Middle frontal gyrus (tissue), 1 donor: ENCODE measurements around the gene ANO10.

Experiments
- DNase-seq: peaks from one replicate; pipeline ENCODE4 v3.0.0-alpha.2; 2015; ENCODE audit warnings: low spot score; ENCODE audit errors: extremely low spot score

ANO10 gene

DNA sequence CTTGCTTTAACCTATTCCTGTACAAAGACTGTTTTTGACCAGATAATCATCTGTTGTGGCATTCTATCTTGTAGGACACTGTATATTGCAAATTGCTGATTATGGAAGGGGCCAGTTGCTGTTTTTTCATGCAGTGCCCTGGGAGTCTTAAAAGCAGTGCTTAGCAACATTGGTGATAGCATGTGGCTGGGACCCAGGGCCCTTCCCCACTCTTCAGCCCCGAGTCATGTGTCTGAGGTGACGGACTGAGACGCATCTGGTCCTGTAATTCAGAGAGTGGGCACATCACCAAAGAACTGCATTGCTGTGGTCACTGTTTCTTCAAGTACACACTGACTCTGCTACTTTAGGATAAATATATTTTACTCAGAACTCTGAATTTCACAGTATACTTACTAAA lies 272.1 kb downstream of the ANO10 start:
- no peak for DNase-seq

DNA sequence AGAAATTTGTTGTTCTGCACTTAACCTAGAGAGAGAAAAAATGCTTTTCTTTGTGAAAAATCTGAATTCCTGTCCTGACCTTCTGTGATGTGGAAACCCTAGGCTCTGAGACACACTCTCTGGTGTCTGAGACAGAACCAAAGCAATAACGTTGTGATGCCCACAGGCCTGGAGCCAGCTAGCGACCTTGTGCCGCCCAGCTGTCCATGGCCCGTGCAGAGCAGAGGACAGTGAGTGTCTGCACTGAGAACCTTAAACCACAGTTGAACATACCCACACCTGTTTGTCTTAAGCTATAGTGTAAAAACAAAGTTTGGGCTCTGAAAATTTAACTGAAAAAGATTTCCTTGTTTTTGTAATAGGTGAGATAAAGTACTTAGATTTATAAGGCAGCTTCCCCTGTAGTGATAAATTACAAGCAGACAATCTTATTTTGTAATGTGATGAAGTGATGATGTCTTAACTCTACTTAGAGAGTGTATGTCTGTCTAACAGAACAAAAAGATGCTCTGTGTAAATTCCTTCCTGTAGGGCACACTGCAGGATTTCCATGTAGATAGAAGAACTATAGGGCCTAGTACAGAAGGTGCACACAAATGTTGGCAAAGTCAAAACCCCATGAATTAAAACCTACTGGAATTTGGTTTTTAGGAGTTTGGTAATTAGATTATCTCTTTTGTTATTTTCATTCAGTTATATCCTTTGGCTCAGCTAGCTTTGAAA lies 272.8 kb downstream of the ANO10 start:
- DNase-seq: no peak

DNA sequence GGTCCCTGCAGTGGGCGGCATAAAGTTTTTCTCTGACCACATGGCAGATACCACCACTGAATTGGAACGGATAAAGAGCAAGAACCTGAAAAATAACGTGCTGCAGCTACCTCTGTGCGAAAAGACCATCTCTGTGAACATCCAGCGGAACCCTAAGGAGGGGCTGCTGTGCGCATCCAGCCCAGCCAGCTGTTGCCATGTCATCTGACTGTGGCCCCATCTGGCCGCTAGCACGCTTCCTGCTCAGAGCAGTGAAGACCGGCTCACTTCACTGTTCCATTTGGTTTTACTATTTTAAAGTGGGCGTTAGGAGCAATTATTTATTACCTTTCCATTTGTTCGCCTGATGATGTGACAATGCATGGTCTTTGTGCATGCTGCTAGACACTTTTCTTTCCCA lies 273.5 kb downstream of the ANO10 start:
- DNase-seq: no peak

DNA sequence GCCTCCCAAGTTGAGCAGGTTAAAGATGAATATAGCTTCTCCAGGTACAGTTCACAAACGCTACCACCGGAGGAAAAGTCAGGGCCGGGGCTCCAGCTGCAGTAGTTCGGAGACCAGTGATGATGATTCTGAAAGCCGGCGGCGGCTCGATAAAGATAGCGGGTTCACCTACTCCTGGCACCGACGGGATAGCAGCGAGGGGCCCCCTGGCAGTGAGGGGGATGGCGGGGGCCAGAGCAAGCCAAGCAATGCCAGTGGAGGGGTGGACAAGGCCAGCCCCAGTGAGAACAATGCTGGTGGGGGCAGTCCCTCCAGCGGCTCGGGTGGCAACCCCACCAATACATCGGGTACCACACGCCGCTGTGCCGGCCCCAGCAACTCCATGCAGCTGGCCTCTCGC lies 274.0 kb downstream of the ANO10 start:
- DNase-seq: no peak

DNA sequence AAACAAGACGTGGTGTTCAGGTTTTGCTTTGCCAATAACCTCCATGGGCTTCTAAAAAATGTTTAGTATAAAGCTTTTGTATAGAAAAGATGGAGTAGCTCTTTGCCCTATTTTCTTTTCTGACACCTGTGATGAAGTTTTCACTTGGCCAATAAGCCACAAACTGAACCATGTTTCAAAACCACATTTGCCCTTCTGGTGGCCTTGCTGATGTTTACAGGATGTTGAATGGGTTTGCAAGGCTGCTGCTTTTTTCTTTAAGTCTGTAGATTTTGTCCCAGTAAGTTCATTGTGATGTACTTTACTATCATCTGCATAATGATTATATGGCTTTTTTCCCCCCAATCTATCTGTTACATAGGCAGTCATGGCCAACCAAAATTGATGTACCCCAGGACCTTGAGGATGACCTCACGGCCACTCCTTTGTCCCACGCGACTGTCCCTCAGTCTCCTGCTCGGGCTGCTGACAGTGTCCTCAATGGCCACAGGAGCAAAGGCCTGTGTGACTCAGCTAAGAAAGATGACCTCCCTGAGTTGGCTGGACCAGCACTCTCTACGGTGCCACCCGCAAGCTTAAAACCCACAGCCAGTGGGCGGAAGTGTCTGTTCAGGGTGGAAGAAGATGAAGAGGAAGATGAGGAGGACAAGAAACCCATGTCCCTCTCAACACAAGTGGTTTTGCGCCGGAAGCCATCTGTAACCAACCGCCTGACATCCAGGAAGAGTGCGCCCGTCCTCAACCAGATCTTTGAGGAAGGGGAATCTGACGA lies 274.6 kb downstream of the ANO10 start:
- no peak for DNase-seq

DNA sequence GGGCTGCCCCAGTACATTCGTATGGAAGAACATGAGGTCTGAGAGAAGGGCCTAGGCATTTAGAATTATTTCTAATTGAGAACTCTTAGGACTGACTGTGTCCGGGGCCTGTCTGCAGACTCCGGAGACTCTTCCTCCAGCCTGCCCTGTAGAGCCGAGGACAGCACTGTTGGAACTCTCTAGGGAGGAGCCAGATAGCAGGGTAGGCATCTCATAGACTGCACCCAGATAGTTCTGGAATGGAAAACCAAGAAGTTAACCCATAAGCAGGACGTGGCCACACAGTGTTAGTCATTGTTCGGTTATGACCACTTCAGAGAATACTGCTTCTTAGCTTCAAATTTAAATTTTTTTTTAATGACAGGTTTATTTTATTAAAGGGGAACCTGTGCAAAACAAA lies 275.9 kb downstream of the ANO10 start:
- DNase-seq: no peak

DNA sequence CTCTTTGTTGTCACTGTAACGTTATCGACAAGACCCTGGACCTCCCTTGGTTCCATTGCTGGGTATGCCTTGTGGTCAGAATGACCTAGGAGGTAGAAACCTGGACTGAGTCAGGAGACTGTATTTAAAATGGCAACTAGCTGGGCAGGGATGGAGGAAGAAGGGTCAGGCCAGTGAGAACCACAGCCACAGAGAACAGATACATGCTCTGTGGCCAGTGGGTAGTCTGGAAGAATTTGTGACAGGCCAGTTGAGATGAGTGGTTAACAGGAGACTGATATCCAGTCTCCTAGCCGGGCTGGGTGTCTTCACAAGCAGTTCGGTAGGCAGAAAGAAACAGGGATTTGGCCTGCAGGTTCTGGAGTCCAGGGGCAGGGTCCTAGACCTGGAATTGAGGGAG lies 276.6 kb downstream of the ANO10 start:
- DNase-seq: no peak

DNA sequence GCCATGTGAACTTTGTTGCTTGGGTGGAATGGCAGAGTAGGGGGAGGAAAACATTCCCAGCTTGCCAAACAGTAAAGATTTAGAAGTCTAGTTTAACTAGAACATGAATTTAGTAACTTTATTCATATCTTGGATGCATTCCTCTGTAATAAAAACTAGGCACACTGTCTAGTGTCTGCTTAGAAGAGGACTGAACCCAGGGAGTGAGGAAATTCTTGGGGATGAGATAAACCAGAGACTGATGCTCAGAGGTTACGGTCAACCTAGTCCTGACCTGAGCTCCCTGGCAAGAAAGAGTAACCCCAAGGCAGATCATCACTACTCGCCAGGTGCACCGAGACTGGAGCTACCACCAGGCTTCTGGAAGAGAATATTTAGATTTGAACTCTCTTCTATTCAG lies 277.3 kb downstream of the ANO10 start:
- DNase-seq: no peak

DNA sequence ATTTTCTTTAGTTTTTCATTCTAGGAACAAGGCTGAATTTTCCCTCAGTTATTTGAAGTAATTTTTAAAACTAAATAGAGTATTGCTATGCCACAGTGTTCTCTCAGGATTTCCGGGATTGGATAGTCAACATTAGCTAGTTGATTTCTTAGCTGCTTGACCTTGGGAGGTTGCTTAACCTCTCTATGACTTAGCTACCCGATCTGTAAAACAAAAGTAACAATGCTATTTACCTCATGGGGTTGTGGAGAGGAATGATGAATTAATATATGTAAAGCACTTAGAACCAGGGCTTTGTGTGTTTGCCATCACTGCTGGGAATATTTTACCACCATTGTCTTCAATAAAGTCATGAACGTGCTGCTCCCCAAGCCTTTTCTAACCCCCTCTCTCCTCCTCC lies 278.0 kb downstream of the ANO10 start:
- no peak for DNase-seq

DNA sequence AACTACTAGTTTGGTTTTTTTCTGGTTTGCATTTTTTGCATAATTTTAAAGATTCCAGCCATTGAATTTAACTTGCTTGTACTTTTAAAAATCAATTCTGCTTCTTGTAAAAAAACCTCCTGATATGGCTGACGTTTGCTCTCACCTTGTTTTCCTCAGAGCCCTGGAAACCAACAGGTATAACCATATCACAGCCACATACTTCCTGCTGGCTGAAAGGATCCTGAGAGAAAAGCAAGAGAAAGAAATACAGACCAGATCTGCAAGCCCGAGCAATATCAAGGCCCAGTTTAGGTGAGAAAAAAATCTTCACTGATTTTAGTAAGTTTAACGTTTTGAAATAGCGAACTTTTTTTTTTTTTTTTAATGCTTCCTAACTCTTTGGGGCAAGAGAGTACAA lies 278.6 kb downstream of the ANO10 start:
- no peak for DNase-seq

DNA sequence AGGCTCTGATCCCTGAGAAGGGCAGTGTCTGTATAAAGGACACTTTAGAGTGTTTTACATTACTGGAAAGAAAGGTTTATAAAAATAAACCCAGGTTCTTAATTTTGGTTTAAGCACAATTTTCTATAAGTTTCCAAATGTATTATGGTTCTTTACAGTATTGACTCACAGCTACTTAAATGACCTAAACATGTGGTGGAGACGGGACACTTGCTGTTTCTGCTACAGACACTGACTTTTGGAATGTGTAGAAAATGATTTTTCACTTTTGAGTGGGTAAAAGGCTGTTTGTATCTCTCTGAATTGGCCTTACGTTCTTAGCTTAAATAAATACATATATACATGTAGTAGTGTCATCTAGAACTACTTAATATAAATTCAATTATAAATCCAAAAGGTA lies 280.0 kb downstream of the ANO10 start:
- DNase-seq: no peak

DNA sequence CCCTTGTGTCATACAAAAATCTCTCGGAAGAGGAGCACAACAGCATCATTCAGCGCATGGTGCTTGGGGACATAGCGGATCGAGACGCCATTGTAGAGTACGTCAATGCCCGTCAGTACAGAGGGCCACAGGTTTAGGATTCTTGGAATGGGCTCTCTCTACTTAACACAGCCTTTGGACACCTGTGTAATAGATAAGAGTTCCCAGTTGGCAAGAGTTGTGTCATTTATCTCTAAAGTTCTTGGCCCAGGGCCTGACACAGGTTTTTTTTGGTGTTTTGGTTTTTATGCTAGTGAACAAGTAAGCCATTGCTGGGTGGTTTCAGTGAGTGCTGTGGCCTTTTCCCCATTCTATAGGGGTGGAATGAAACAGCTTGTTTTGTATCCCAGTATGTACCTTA lies 281.4 kb downstream of the ANO10 start:
- DNase-seq: no peak

DNA sequence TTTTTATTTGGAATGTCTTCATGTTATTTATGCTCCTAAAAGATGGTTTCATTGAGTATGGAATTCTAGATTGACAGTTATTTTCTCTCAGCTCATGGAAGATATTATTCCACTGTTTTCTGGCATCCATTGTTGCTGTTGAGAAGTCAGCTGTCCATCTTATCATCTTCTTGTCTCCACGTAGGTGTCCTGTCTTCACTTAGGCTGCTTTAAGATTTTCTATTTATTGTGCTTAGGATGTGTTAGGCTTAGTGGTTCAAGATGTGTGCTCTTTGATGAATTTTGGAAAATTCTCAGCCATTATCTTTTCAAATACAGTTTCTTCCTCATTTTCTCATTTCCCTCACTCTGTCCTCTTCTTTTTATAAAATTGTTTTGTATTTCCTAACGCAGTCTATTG lies 283.5 kb downstream of the ANO10 start:
- DNase-seq: no peak

DNA sequence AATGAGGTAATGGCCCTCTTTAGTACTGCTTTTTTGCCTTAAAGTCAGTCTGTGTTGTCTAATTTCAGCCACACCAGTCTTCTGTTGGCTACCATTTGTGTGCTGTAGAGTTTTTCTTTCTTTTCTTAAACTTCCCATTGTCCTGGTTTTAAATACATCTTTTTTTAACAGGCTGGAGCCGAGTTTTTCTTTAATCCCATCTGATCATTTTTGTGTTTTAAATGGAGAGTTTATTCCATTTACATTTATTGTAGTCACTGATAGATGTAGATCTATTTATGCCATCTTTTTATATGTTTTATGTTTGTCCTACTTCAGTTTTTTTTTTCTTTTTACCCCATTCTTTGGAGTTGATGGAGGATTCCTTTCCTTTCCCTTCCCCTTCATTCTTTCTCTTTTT lies 286.0 kb downstream of the ANO10 start:
- no peak for DNase-seq

DNA sequence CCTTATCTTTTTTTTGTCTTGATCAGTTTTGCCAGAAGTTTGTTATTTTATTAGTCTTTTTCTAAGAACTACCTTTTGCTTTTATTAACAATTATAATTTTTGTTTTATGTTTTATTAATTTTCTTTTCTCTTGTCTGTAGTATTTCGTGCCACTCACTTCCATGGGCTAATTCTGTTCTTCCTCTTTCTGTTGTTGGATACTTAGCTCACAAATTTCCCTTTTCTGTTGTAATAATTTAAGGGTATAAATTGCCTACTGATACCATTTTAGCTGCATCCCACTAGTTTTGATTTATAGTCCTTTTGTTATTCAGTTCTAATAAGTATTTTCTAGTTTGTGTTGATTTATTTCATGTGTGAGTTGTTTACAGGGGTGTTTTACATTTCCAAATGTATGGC lies 286.8 kb downstream of the ANO10 start:
- DNase-seq: no peak

DNA sequence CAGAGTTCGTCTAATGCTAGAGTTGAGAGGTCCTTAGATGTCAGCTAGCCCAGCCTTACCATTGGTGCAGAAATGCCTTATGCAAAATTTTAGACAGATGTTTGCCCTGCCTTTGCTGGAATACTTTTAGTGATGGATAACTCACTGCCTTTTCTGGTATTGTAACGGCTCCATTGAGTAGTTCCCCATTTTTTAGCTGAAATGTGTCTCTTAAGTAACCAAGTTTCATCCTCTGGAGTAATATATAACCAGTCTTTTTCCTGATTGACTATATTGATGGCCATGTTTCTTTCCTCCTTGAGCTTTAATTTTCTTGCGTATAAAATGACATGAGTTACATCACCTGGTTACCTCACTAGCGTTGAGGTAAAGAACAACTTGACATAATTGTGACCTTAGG lies 290.4 kb downstream of the ANO10 start:
- DNase-seq: no peak

DNA sequence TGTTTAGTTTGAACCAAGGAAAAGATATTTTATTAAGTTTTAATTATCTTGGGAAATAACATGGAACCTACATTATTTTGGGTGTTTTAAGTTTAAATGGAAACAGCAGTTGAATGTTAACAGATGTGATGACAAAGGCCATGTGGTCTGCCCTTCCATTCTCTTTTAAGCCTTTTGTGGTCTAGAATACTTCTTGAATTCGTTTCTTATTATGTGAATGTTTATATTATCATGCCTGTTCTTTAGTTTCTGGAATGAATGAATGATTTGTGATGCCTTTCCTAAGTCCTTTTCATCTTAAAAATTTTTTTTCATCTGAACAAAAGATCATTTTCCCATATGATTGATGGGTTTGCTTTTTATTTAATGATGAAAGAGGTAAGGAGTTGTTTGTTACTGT lies 290.8 kb downstream of the ANO10 start:
- no peak for DNase-seq

DNA sequence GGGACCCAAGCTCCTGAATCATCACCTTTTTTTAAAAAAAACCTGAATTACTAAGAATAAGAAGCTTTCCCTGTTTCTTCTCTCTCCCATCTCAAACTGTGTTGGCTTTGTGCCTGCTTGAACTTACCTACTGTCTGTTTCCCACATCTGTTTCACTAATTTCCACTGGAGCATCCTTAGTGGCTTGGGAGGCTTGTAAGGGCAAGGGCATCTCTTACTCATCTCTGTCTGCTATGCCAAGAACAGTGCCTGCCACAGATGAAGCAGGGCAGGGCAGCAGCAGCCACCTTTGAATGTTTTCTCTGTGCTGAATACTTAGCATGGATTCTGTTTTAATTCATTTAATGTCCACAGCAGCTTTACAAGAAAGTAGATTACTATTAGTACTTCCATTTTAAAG lies 293.2 kb downstream of the ANO10 start:
- no peak for DNase-seq

DNA sequence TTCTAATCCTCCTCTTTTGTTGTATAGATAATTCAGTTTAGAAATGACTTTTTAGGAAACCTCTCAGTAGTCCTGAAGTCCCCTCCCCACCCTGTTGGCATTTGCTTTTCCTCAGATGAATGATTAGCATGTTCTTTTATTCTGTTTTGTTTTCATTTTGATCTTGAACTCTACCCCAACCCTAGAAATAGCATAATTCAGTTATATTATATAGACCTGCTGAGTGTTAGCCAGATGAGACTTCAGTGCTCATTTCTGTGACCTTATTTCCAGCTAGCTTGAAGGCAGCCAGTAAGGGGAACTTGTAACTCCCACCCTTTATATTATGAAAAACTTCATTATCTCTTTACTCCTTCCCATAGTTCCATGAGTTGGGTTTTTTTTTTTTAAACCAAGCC lies 294.2 kb downstream of the ANO10 start:
- DNase-seq: no peak

DNA sequence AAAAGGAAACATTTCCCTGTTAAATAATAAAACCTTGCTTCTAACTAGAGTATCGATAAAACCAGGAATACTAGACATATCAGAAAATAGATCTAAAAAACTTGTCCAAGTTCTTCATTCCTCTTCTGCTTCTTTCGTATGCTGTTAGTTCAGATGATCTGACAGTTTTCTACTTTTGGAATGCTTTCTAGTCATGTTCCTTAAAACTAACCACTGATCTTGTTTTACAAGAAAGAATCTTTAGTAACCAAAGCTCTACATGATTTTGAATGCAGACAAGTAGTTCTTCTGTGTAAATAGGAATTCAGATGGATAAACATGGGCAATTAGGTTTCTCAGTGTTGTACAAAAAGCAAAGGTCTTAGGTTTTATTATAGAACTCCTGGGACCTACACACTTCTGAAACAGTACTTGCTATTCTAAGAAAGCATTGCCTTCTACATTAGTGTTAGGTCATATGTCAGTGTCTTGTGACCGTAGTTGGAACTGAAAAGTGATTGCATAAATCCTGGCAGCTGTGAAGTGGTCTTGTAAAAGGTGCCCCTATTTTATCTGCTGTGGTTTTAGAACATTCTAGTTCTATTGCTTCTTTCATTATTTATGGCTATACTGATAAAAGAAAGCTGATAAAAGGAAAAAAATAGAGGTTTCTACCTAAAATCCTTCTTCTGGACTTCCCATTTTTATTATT lies 294.8 kb downstream of the ANO10 start:
- DNase-seq: peak; percentile 19

DNA sequence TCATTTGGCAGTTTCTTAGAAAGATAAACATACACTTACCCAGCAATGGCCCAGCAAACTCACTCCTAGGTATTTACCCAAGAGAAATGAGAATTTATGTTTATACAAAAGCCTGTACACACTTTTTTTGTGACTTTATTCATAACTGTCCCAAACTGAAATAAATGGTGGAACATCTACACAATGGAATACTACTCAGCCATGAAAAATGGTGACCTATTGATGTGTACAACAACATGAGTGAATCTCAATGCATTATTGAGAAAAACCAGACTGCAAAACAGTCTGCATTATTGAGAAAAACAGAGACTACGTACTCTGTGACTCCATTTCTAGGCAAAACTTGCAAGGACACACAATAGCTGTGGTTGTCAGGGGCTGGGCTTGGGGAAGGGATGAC lies 298.3 kb downstream of the ANO10 start:
- no peak for DNase-seq

DNA sequence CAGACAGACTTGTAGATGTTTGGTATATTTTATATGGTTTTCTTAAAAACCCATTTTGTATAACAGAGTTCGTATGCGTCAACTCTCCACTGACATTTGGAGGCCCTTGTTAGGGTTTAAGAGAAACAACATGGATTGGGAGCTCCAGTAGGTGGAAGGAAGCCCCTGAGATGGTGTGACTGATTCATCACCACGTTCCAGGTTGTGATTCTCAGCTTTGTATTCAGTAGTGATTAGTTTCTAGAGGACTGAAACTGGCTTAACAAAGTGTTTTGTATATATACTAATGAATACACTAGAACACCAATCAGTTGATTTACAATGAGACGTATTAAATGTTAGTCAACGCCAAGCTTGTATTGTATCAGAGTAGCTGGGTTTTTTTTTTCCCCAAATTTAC lies 301.5 kb downstream of the ANO10 start:
- DNase-seq: no peak

DNA sequence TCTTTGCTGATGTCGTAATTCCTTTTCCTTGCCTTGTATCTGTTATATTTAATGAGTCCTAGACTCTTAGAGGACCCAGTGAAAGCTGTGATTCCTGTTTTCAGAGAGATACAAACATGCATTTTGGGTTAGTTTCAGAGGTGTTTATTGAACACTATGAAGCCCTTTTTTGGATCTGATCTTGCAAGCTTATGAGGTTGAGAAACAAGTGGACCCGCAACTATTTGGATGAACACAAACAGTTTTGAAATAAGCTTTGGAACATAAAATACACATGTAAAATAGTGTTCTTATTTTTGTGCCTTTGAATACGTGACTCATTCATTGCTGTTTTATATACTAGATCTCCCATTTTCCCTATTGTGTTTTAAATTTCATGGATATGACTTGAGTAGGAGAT lies 302.0 kb downstream of the ANO10 start:
- no peak for DNase-seq
